DMS79 treated with DMSO at 0.1 percent for 48 hours (cell line): Measurements from ENCODE around the gene ZBTB25.

Source experiments
- DNase-seq: peaks from one replicate; lab custom pipeline; 2025; lab: John Stamatoyannopoulos, UW

ZBTB25 gene

DNA sequence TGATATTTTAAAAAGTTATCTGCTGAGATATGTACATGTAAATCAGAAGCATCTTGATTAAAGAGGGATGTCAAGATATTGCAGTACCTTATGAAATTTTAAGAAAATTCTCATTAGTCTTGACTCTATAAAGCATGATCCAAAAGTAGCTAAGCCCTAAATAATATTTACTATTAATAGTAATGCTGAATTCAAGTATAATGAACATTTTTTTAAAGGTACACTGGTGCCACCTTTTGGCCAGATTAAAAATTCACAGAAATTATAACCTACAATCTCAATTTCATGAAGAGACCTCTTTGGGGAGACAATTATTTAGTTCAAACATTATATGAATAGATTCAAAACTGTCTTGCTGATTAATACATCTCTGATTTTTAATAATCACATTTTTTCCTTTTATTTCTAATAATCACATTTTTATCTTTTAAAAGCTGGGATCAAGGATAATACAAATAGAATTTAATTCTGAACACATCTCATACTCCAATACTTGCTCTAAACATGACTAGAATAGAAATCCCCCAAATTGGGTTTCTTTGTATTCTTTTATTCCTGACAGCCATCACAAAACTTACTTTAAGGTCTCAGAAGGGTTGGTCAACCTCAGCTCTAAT lies 24.9 kb downstream of the ZBTB25 start:
- peak; percentile 25 for DNase-seq

DNA sequence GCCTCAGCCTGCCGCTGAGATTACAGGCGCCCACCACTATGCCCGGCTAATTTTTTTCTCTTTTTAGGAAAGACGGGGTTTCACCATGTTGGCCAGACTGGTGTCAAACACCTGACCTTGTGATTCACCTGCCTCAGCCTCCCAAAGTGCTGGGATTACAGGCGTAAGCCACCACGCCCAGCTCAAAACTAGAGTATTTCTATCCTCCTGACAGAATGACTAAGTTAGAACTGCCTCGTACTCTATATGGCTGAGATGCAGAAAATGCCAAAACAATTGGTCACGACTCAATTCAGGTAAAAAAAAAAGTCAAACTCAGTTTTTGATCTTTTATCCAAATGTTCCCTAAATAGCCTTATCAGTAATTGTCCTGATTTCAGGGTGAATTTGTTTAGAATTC lies 27.2 kb downstream of the ZBTB25 start:
- DNase-seq, result no peak

DNA sequence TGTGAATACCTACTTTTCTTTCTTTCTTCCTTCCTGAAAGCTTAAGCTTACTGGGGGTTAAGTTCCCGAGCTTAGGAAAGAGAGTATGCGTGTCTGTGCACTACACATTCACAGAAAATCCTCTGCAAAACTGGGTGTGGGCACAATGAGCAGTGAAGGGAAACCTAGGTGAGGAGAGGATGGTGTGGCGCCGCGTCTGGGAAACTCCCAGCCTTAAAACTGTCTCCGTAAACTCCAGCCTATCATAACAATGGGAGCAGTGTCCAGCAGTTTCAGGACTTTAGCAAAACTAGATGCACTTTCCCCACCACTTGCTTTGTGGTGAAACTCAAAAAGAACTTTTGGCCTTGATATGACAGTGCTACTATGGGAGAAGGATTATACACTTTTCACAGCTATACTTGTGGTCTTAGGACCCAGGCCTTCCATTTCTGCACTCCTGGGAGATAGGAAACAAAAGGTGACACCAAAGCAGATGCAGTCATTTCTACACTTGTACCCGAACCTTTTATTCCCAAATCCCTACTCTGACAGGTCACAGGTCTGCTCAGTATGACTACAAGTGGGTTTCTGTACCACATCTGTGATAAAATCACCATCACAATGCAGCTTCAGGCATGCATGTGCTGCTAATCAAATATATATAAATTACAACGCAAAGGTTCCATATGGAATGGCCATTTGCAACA lies 27.9 kb downstream of the ZBTB25 start:
- DNase-seq, result no peak

DNA sequence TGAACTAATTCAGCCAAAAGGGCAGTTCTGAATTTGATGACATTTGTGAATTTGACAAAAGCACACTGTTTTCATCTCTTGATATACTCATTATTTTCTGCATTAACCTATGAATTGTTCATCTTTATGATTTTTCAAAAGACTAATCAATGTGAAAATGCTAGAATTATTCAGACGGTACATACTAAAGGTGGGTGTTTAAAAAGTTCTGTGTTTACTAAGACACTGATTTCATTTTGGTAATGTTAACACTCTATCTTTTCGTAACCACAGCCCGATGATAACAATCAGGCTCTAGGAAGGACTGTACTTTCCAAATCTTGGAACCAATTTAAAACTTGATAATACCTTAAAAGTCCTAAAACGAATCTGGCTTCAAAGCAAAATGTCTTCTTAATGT lies 28.9 kb downstream of the ZBTB25 start:
- DNase-seq, result no peak

DNA sequence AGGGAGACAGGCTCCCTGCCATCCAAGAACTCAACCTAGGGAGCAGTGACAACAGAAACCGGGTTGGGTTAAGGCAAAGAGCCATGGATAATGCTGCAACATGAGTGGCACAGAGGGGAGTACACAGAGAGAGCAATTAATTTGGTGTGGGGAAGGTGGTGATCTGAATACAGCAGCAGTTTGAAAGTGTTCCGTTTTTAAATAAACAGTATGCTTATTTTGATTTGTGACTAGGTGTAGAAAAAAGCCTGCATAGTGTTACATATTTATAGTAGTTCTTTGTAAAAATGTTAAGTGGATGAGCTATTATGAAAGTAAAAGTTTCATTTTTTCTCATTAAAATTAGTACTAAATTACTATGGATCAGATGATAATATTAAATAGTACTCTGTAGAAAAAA lies 29.6 kb downstream of the ZBTB25 start:
- no peak for DNase-seq

DNA sequence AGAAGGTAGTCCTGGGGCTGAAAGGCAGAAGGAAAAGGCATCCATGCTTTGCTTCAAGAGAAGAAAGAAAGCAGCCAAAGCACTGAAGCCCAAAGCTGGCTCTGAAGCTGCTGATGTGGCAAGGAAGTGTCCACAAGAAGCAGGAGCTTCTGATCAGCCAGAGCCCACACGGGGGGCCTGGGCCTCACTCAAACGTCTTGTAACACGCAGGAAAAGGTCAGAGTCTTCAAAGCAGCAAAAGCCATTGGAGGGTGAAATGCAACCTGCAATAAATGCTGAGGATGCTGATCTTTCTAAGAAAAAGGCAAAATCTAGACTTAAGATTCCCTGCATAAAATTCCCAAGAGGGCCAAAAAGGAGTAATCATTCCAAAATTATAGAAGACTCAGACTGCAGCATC lies 35.2 kb downstream of the ZBTB25 start:
- no peak for DNase-seq

DNA sequence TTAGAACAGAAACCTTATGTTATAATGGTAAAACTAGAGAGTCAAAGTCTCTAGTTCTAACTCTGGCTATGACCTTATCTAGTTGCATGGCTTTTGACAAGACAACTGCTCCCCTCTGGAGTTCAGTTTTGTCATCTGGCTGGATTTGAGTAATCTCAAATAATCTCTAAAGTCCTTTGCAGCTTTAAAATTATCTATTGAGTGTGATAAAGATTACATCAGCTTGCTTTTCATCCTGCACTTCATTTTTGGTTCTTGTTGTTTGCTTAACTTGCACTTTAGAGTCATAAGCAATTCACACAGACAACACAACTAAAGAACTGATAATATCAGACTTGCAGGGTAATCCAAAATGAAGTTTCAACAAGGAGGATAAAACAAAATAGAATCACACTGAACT lies 36.1 kb downstream of the ZBTB25 start:
- DNase-seq, result no peak

DNA sequence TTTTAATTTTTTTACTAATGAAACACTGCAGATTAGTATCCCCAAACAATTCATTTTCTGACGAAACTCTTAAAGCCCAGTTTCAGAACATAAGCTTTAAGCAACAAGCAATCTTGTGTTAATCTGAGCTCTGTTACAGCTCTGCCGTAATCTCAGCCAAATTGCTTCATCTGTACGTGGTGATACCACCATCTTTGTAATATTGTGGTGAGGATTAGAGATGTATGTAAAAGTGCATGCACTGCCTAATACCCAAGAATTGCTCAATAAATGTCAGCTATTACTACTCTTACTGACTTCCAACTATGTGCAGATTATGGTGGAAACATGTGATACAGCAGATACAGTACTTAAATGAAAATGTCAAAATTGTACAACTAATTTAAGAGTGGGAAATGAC lies 36.5 kb downstream of the ZBTB25 start:
- no peak for DNase-seq

DNA sequence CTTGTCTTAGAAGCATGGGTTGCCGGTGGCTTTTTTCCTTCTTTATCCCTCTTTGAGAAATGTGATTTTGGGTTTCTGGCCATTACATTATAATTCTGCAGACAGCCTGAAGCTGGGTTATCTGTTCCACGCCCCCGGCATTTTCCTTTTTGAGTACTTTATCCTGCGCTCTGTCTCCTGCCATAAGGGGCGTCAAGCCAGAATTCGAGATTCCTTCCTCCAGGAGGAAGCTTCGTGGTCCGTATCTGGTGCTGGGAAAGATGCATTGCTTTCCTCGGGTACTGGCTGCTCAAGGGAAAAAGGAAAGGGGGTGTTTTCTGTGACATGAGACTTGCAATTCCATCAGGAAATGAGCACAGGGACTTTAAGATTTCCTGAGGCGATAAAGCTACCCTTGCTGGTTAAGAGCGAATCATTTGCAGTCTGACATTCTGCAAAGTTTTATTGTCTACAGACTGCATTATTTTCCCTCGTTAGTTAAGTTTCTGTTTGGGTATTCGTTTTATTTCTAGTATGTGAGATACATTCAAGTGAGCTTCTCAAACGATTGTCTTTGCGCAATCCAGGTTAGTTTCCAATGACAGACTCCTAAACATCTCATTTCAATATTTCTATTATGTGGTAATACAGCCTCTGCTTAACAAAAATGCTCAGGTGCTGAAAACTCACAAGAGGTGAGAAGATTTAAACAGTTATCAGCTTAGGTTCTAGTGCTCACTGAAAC lies 37.6 kb downstream of the ZBTB25 start:
- peak; percentile 72 for DNase-seq

DNA sequence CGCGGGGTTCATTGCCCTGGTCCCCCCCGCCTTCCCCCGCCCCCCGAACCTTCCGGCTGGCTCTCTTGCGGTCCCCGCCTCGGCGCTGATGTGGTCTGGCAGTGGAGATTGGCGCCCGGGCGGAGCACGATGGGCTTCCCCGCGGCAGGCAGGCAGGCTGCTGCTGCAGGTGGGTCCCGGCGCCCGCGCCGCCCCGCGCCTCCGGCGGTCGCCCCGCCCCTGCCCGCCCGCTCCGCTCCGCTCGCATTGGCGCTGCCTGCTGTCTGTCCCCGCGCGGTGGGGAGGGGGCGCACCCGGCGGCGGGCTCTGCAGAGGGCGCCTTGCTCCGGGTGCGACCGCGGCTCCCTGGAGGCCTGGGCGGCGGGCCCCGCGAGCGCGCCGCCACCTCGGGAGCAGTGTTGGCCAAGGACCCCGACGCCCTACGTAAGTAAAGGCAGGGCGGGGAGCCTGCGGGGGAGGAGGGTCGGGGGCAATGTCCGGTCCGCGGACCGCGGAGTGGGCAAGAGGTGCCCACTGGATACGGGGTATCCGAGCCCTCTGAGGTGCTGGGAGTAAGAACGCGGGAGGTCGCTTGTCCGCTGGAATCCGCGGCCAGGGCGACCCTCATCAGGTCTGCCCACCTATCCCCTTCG lies 38.3 kb downstream of the ZBTB25 start, which contains the start of gene AKAP5:
Gene AKAP5 (plus strand): TSS at position 309 of the 632 bp plus-strand sequence. CDS start 2,896 bp downstream, outside the sequence.
- peak; percentile 88 for DNase-seq

DNA sequence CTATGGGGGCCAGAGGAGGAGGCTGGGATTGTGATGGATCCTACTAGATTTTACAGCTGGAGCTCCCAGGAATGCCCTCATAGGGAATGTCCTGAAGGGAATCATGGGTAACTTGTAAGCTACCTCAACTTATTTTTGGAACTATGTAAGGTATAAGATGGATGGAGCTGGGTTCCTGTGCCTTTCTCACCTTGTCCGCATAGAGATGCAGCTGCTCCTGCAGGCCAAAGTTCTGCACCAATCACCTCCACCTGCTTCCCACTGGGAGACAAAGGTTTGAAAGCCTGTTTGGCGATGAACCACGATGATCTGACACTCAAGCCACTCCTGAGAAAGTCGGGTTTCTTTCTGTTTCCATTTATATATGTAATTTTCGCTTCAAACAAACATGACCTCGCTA lies 39.0 kb downstream of the ZBTB25 start:
- peak; percentile 88 for DNase-seq

DNA sequence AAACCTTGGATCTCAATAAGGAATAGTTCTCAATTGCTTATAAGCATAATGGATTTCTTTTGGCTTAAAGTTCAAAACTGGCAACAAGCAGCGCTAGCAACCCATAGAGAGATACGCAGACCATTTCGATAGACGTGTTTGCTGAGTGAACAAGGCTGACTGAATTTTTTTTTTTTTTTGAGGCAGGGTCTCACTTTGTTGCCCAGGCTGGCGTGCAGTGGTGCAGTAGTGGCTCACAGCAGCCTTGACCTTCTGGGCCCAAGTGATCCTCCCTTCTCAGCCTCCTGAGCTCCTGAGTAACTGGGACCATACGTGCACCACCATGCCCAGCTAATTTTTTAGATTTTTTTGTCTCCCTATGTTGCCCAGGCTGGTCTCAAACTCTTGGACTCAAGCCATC lies 39.8 kb downstream of the ZBTB25 start:
- DNase-seq, result no peak

DNA sequence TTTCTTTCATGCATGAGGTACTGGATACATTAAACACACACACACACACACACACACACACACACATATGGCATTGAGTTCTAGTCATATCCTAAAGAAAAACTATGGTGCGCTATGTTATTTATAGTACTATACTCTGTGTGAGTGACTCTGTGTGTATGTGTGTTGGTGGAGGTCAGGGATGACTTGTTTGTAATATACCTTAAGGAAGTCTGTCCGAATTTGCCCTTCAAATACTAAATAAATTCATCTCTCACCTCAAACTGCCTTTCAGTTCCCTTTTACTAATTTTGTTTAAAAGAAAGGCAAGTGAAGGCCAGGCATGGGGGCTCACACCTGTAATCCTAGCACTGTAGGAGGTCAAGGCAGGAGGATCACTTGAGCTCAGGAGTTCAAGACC lies 40.4 kb downstream of the ZBTB25 start:
- DNase-seq, result no peak

DNA sequence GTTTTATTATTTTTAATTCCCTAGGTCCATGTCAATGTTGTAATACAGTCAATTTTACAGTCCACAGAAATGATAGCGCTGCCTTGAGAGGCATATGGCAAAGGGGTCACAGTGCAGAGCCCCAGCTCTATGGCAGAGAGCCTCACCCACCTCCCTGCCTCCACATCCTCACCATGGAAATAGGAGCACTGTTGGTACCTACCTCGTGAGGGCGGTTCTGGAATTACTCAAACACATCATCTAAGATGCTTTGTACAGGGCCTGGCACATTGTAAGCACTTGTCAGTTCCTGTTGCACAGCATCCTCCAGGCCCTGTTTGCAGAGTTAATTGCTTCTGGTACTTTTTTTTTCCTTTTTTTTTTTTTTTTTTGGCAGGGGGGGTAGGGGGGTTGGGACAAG lies 42.4 kb downstream of the ZBTB25 start:
- DNase-seq, result no peak

DNA sequence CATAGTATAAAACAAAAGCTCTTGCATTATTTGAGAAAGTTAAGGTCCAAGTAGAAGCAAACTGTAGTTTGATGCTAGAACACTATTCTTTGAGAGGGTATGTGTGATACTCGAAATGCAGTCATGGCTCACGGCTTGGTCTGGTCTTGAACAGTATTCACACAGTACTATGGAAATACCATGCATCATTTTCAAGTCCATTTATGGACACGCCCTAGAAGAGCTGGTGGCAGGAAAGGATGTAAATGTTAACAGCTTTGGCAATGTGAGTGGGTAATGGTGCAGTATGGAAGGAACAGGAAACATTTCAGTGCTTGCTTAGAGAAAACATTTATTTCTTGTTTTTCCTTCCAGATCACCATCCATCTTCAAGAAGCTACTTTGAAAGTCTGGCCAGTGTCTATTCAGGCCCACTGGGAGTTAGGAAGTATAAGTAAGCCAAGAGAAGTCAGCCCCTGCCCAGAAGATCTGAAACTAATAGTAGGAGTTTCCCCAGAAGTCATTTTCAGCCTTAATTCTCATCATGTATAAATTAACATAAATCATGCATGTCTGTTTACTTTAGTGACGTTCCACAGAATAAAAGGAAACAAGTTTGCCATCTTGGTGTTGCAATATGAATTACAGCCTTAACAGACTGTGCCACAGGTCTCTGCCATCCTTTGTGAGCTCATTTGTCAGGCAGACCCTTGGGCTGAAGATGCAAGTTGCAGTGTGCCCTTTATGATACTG lies 44.1 kb downstream of the ZBTB25 start:
- DNase-seq, result no peak

DNA sequence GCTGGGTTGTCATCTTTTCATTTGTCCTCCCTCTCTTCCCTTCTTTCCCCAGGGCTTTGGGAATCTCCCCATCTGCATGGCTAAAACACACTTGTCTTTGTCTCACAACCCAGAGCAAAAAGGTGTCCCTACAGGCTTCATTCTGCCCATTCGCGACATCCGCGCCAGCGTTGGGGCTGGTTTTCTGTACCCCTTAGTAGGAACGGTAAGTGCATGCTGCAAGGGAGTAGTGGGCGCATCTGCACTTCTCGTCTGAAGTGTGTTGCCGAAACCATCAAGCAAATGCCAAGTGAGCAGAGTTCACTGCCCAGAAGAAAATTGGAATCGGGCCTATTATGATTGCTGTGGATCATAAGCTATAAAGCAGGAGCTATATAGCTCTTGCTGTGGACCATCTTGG lies 49.0 kb downstream of the ZBTB25 start:
- no peak for DNase-seq

DNA sequence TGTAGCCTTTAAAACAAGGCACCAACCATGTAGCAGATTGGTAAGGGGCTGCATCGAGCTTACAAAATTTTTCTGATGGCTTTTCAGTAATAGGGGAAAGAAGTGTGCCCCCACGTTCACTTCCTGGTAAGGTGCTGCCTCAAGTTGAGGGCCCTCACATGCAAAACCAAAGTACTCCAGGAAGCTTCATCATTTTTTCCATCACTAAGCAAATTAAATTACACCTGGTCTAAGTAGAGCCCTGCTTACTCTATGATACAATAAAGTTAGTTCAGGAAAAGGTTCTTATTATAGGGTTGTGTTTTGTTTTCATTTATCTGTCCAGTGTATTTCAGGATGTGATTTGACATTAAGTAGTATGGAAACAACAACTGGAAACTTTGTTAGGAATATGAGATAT lies 53.4 kb downstream of the ZBTB25 start:
- no peak for DNase-seq

DNA sequence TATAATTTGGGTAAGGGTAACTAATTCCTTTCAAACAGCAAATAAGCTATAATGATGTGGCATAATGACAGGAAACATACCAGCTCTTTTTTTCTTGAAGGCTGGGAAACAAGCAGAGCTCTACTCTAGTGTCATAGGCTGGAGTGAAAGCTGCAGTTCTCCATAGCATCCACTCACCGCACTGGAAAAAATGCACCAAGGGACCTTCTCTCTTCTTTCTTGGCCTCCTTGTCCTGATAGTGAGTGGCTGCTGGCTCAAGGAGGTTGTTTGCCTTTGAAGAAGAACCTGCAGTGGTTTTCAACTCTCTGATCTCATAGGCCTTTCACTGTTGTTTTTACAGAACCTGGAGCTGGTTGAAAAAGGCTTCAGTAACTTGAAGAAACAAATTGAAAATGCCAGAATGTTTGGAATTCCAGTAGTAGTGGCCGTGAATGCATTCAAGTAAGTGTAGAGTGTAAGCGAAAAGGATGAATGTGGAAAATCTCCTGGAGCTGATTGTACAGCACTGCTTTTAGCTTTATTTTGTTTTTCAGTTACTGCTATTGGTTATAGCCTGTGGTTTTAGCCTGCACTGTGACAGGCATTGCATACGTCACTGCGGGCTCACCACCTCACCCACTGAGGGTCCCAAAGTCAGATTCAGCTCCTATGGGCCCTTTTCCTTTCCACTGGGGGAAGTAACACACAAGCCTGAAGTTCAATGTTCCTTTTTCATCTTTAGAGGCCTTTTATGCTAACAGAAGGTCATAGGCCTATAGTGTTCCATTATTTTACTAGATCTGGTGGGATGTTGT lies 55.6 kb downstream of the ZBTB25 start:
- DNase-seq, result no peak

DNA sequence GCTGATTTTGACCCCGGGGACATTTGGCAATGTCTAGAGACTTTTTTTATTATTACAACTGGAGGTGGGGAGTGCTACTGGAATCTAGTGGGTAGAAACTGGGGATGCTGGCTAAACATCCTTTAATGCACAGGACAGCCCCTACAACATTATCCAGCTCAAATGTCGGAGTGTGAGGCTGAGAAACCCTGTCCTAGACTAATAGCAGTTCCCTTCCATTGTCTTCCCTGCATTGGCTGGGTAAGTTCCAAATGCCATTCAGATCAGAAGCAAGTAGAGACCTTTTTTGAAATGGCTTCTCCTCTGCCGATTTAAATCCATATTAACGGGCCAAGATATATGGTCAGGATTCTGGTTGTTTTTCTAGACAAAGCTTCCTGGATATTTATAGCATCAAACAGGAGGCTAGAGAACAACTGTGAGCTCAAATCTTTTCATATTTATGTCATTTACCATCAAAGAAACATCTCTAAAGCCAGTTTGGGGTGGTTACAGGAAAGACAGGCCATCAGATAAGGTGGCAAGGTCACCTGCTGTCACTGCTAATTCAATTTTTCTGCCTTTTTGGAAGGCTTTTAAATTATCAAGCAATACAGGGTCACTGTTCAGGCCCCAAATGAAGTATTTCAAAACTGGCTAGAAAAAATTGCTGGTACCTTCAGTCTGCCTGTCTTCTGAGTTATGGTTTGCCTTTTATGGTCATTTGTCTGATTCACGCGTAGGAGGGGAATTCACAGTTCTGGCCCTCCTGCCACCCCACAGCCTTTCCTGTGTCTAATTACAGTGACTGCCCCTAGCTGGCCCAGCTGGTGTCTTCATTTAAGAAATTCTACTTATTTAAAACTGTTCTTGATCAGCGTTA lies 58.4 kb downstream of the ZBTB25 start:
- DNase-seq, result no peak

DNA sequence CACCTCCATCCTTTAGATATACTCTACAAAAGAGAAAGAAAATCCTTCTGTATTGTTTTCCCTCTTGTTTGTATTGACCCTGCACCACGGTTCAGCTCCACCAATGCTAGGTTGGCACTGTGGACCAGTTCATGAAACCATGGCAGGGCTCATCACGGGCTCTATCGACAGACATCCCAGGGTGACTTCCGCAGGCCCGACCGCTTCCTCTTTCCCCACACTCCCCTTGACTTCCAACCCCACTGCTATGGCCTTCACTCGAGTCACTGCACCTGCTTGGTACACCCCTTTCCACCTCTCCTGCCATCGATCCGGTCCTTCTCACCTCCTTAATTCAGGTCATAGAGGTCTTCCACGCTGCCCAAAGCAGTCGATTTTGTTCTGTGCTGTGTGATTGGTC lies 59.5 kb downstream of the ZBTB25 start:
- no peak for DNase-seq
